RWPE1 (cell line): ENCODE measurements around the gene FOXA1.

Experiments used
- CTCF ChIA-PET: fragments of 350-600 bp; sonication (Branson Sonifier 250); formaldehyde crosslinking; extraction: SDS; loops from one replicate; lab custom pipeline; 2021; lab: Yijun Ruan, JAX
- POLR2A ChIA-PET: fragments of 400-600 bp; formaldehyde crosslinking; extraction: SDS; loops from one replicate; lab custom pipeline; 2020; ENCODE audit warnings: antibody characterized with exemption; ENCODE audit not compliant: low non-redundant PET; lab: Yijun Ruan, JAX
- DNase-seq: peaks from one replicate; pipeline ENCODE4 v3.0.0; 2012; ENCODE audit warnings: low spot score
- H3K27ac ChIP-seq: fragments of 450-650 bp; 2 replicates; pipeline ENCODE4 v1.5.1; 2017
- TF ChIP-seq, protein P1 (sequence below): fragments of 450-650 bp; conservative IDR thresholded peaks from 2 replicates; pipeline ENCODE4 v1.5.1; 2017; ENCODE audit warnings: low read depth, mild to moderate bottlenecking

The FOXA1 gene

GRCh38 chr14:37594971-37595808 is at the start of gene FOXA1, which contains the start of gene TTC6:
TSS of gene FOXA1 (minus strand) at chr14:37595249. CDS start at chr14:37594972, 277 bp downstream.
TSS of gene TTC6 (plus strand) at chr14:37595629. CDS start at chr14:37622065, 26,436 bp downstream.
- TF ChIP-seq, protein P1, sequence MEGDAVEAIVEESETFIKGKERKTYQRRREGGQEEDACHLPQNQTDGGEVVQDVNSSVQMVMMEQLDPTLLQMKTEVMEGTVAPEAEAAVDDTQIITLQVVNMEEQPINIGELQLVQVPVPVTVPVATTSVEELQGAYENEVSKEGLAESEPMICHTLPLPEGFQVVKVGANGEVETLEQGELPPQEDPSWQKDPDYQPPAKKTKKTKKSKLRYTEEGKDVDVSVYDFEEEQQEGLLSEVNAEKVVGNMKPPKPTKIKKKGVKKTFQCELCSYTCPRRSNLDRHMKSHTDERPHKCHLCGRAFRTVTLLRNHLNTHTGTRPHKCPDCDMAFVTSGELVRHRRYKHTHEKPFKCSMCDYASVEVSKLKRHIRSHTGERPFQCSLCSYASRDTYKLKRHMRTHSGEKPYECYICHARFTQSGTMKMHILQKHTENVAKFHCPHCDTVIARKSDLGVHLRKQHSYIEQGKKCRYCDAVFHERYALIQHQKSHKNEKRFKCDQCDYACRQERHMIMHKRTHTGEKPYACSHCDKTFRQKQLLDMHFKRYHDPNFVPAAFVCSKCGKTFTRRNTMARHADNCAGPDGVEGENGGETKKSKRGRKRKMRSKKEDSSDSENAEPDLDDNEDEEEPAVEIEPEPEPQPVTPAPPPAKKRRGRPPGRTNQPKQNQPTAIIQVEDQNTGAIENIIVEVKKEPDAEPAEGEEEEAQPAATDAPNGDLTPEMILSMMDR = no peak
- H3K27ac ChIP-seq = no peak within 1 kb of the TSS
- peak; percentile 46 for DNase-seq
- ChIA-PET CTCF (interaction anchor here (0.6 kb wide), 2 partner anchors 67 to 280 kb away, joined by 3 read pairs; no protein-coding TSS in a partner anchor), POLR2A (no interaction called here)

DNA sequence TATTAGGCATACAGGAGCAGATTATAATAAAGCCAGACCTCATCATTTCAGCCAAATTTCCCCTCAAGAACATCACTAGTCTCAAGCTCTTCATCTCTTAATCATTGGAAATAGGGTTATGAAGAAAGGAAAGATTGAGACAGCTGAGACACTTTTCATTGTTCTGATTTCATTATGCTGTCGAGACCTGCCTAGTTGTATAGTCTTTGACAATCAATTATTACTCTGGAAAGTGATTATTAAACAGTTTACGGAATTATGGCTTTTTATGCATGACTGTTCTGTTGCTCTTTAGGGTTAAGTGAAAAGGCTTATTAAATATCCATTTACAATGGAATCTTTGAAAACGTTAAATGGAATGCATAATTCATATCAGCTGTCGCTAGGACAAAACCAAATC is 48.7 kb upstream of the FOXA1 start:
- TF ChIP-seq, protein P1 = no peak
- CTCF ChIA-PET = interaction anchor here (1.0 kb wide), 1 partner anchor 14 kb away, joined by 3 read pairs; no protein-coding TSS in a partner anchor
- no peak overlapping the region for H3K27ac ChIP-seq
- POLR2A ChIA-PET = no interaction called here
- no peak for DNase-seq

DNA sequence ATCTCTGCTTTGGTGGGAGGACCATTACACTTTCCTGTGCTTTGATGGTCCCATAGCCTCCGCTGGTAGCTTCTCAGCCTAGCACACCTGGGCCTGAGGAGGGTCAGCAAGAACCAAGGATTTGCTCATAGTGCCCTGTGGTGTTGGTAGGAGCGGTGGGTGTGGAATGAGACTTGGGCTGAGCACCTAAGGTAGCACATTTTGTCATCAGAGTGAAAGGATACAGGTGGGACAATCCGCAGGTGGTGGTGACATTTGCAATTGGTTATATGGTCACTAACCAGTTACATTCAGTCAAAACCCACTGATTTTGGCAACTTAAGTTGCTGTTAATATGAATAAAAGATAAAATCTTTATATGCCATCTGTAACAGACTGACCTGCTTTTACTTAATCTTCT is 47.1 kb upstream of the FOXA1 start:
- ChIA-PET CTCF (interaction anchor here (0.7 kb wide), 1 partner anchor 67 kb away, joined by 3 read pairs; no protein-coding TSS in a partner anchor), POLR2A (no interaction called here)
- TF ChIP-seq, protein P1 = no peak
- DNase-seq = no peak
- no peak overlapping the region for H3K27ac ChIP-seq

DNA sequence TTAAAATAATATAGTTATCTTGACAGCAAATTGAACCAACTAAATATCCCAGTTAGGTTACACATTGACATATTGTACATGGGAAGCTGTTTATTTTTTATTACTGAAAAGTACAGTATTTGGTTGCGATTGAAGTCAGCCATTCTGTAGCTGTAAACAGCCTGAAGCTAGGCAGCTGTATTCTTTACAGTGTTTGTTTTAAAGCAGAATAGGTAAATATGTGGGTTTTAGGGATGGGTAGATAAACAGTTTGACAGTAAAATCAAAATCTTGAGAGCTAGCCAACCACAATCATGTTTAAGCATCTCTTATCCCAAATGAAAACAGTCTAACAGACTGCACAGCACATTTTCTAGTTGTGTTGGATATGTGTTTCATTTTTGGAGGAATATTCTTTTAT is 46.1 kb upstream of the FOXA1 start:
- DNase-seq = no peak
- no peak overlapping the region for H3K27ac ChIP-seq
- TF ChIP-seq, protein P1 = no peak
- ChIA-PET CTCF (interaction anchor here (0.6 kb wide), 2 partner anchors 43 to 48 kb away, joined by 3 to 4 read pairs; no protein-coding TSS in a partner anchor), POLR2A (no interaction called here)

- no peak overlapping the region for H3K27ac ChIP-seq
- CTCF ChIA-PET = no interaction called here
- POLR2A ChIA-PET = no interaction called here
- DNase-seq = no peak
- TF ChIP-seq, protein P1 = no peak
These were observed 43.5 kb upstream of the FOXA1 start for GRCh38 chr14:37638599-37638998.

- no peak for DNase-seq
- TF ChIP-seq, protein P1 = no peak
- POLR2A ChIA-PET = no interaction called here
- CTCF ChIA-PET = interaction anchor here (0.6 to 0.8 kb wide), 2 partner anchors 122 to 425 kb away, joined by 3 to 4 read pairs; no protein-coding TSS in a partner anchor
- H3K27ac ChIP-seq = no peak overlapping the region
These were observed 42.3 kb upstream of the FOXA1 start for GRCh38 chr14:37637341-37637740.
